Endothelial cell (in vitro differentiated cells): ENCODE data around the gene ESPL1. TPM values are rescaled to one million over a fixed set of nuclear protein-coding genes. Genes with fewer than 3 reads are reported as not detected.

ENCODE experiments used
- DNase-seq: peaks from one replicate; pipeline ENCODE4 v3.0.0; 2021; ENCODE audit warnings: low spot score
- H3K27ac Mint-ChIP-seq: one replicate; pipeline ENCODE4 v1.8.0; 2021; ENCODE audit warnings: mixed read lengths, inconsistent platforms; ENCODE audit not compliant: unreplicated experiment
- H3K27me3 Mint-ChIP-seq: one replicate; pipeline ENCODE4 v1.8.0; 2021; ENCODE audit warnings: mild to moderate bottlenecking, moderate library complexity, mixed read lengths, inconsistent platforms; ENCODE audit not compliant: unreplicated experiment
- H3K36me3 Mint-ChIP-seq: one replicate; pipeline ENCODE4 v1.8.0; 2021; ENCODE audit warnings: mild to moderate bottlenecking, low read depth, mixed read lengths, inconsistent platforms; ENCODE audit not compliant: unreplicated experiment
- H3K4me1 Mint-ChIP-seq: one replicate; pipeline ENCODE4 v1.8.0; 2021; ENCODE audit warnings: mild to moderate bottlenecking, mixed read lengths, inconsistent platforms; ENCODE audit not compliant: unreplicated experiment
- H3K4me3 Mint-ChIP-seq: one replicate; pipeline ENCODE4 v1.8.0; 2021; ENCODE audit warnings: mild to moderate bottlenecking, mixed read lengths, inconsistent platforms; ENCODE audit not compliant: unreplicated experiment
- H3K9me3 Mint-ChIP-seq: one replicate; pipeline ENCODE4 v1.8.0; 2021; ENCODE audit warnings: mixed read lengths, inconsistent platforms; ENCODE audit not compliant: unreplicated experiment
- total RNA-seq: library from RNA; stranded (reverse); fragmentation: NEBNext Ultra II Directional; extraction: Animal tissue kit (Norgen Biotek cat#: 25700); gene quantifications from one replicate; pipeline ENCODE4 v1.2.1, GENCODE V29; 2021; ENCODE audit not compliant: unreplicated experiment
- TF ChIP-seq, protein P1 (sequence below): fragments of 200-600 bp; sonication (generic); IDR thresholded peaks from one replicate; pipeline ENCODE4 v1.5.0; 2021; ENCODE audit warnings: antibody characterized with exemption; ENCODE audit not compliant: unreplicated experiment

ESPL1 gene
- total RNA-seq, 1 donor from 2014 or later: 11.8 TPM

- no peak overlapping the region for H3K27ac Mint-ChIP-seq
Observed at GRCh38 chr12:53255996-53256395, 12.1 kb upstream of the ESPL1 start.

DNA sequence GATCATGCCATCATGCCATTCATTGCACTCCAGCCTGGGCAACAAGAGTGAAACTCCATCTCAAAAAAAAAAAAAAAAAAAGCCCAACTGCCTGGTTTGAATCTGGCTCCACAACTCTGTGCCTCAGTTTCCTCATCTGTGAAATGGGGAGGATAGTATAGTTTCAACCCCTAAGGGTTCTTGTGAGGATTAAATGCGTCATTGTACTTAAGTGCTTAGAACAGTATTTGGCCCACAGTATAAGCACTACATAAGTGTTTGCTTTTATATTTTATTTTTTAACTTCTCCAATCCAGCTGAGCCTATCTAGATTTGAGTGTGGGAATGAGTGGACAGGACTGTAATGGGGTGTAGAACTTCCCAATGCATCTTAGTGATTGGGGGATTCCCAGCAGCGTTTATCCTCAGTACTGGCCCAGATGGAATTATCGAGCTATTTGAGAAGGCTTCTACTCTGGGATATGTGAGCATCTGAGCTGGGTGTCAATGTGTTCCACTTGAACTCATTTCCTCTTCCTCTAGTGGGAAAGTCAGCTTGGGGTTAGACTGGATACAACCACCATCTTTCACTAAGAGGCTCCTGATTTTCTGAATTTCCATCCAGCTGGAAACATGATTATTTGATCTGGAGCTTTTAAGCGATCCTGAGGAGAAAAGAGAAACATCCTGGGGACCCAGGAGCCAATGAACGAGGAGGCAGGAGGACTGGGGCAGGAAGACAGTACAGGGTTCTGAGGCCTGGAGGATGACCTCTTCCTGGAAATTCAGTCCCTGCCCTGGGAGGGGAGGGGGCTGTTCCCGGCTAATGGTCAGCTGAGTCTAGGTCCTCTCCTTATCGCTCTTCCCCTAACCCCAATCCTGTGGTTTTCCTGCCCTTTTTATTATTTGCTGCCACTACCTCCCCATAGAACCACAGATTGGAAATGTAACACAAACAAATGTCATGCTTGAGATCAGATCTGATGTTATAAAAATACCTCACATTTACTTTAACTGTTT lies 9.3 kb upstream of the ESPL1 start:
- TF ChIP-seq, protein P1, sequence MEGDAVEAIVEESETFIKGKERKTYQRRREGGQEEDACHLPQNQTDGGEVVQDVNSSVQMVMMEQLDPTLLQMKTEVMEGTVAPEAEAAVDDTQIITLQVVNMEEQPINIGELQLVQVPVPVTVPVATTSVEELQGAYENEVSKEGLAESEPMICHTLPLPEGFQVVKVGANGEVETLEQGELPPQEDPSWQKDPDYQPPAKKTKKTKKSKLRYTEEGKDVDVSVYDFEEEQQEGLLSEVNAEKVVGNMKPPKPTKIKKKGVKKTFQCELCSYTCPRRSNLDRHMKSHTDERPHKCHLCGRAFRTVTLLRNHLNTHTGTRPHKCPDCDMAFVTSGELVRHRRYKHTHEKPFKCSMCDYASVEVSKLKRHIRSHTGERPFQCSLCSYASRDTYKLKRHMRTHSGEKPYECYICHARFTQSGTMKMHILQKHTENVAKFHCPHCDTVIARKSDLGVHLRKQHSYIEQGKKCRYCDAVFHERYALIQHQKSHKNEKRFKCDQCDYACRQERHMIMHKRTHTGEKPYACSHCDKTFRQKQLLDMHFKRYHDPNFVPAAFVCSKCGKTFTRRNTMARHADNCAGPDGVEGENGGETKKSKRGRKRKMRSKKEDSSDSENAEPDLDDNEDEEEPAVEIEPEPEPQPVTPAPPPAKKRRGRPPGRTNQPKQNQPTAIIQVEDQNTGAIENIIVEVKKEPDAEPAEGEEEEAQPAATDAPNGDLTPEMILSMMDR: no peak
- no peak overlapping the region for H3K4me3 Mint-ChIP-seq
- DNase-seq: no peak
- no peaks in the 10 kb centered on the region for H3K9me3 Mint-ChIP-seq
- peaks cover 9% of the 10 kb centered on the region for H3K4me1 Mint-ChIP-seq
- peak overlapping the region; percentile 87 for H3K27ac Mint-ChIP-seq
- peaks cover under 1% of the 10 kb centered on the region for H3K36me3 Mint-ChIP-seq
- no peaks in the 10 kb centered on the region for H3K27me3 Mint-ChIP-seq

More at GRCh38 chr12:53255996-53256395, 12.1 kb upstream of the ESPL1 start:
- peaks cover 5% of the 10 kb centered on the region for H3K36me3 Mint-ChIP-seq
- peaks cover 23% of the 10 kb centered on the region for H3K4me1 Mint-ChIP-seq
- H3K27me3 Mint-ChIP-seq: peaks cover 8% of the 10 kb centered on the region
- TF ChIP-seq, protein P1: no peak
- H3K9me3 Mint-ChIP-seq: no peaks in the 10 kb centered on the region
- no peak for DNase-seq
- H3K4me3 Mint-ChIP-seq: no peak overlapping the region

DNA sequence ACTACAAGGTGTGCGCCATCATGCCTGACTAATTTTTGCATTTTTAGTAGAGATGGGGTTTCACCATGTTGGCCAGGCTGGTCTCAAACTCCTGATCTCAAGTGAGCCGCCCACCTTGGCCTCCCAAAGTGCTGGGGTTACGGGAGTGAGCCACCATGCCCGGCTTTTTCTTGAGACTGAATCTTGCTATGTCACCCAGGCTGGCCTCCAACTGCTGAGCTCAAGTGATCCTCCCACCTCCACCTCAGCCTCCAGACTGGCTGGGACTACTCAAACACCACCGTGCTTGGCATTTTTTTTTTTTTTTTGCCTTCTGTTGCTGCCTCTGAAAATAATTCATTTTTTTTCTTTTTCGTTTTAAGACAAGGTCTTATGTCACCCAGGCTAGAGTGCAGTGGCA lies 8.2 kb upstream of the ESPL1 start:
- Mint-ChIP-seq H3K4me1 (peaks cover 9% of the 10 kb centered on the region), H3K9me3 (no peaks in the 10 kb centered on the region), H3K36me3 (no peaks in the 10 kb centered on the region), H3K27me3 (no peaks in the 10 kb centered on the region), H3K4me3 (no peak overlapping the region), H3K27ac (no peak overlapping the region)
- no peak for DNase-seq
- TF ChIP-seq, protein P1: no peak

GRCh38 chr12:53265783-53266182 lies 2.3 kb upstream of the ESPL1 start:
- TF ChIP-seq, protein P1: no peak
- H3K4me3 Mint-ChIP-seq: no peak overlapping the region

More at GRCh38 chr12:53265783-53266182, 2.3 kb upstream of the ESPL1 start:
- Mint-ChIP-seq H3K27ac (no peak overlapping the region), H3K4me1 (peaks cover 19% of the 10 kb centered on the region), H3K27me3 (peaks cover 3% of the 10 kb centered on the region), H3K9me3 (no peaks in the 10 kb centered on the region), H3K36me3 (peaks cover 8% of the 10 kb centered on the region)
- DNase-seq: no peak
